ENCODE results near the gene ZDHHC8. TPM values are rescaled to one million over a fixed set of nuclear protein-coding genes. Genes with fewer than 3 reads are reported as not detected.

ZDHHC8 gene
- total RNA-seq, 1 experiment from 2014 or later, result 51.7 TPM

DNA sequence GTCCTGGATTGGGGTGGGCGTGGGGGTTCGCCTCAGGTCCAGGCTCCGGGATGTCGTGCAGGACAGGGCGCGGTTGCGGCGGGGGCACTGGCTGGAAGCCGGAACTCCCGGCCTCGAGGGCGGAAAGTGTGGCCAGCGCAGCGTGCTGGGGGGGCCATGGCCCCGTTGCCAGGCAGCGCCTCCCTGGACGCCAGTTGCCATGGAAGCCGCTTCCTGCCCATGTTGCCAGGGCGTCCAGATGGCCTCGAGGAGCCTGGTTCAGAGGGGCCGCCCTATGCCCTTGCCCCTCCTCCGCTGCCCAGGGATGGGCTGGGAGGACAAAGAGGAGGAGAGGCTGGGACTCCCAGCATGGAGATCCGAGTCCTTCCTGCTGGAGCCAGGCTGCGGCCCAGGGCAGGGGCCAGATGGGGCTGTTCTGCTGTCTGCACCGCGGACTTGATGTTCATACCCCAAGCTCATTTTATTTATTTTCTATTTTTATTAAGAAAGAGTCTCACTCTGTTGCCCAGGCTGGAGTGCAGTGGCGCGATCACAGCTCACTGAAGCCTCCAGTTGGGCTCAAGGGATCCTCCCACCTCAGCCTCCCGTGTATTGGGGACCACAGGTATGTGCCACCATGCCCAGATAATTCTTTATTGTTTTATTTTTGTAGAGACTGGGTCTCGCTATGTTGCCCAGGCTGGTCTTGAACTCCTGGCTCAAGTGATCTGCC, 23.9 kb downstream of the ZDHHC8 start:
- H3K4ac ChIP-seq (ENCODE audit: low read depth, low read length), result no peak overlapping the region
- no peak overlapping the region for H3K27ac ChIP-seq (ENCODE audit: insufficient read length, low read depth, low read length)
- no peaks in the 10 kb centered on the region for H3K27me3 ChIP-seq (ENCODE audit: insufficient read depth, low read length)
- H4K5ac ChIP-seq (ENCODE audit: insufficient read length, low read depth, low read length), result no peak overlapping the region
- Mint-ChIP-seq H3K4me3 (no peak overlapping the region), H3K27me3 (ENCODE audit: low read depth) (no peaks in the 10 kb centered on the region), H3K27ac (no peak overlapping the region), H3K4me1 (peaks cover 6 to 14% of the 10 kb centered on the region in 2 experiments), H3K9me3 (no peaks in the 10 kb centered on the region; a peak in 1 of 5 replicates), H3K36me3 (ENCODE audit: insufficient read depth in 1 of 3, low read depth in 3 of 3) (no peaks in the 10 kb centered on the region)
- no peak overlapping the region for H3K56ac ChIP-seq (ENCODE audit: insufficient read length, low read depth, low read length)
- H2BK15ac ChIP-seq (ENCODE audit: low read depth, low read length), result no peak overlapping the region
- H3T11ph ChIP-seq (ENCODE audit: low read length), result no peak overlapping the region
- no peak overlapping the region for H3K9ac ChIP-seq (ENCODE audit: extremely low read depth, insufficient read length, low read length)
- no peak overlapping the region for H2BK20ac ChIP-seq (ENCODE audit: low read depth, low read length, poor library complexity, severe bottlenecking)
- H3K79me2 ChIP-seq (ENCODE audit: insufficient read depth, low read length), result no peaks in the 10 kb centered on the region
- H3K4me2 ChIP-seq (ENCODE audit: insufficient read depth, insufficient read length, low read length), result no peak overlapping the region
- no peak overlapping the region for H2BK120ac ChIP-seq (ENCODE audit: low read depth, low read length, poor library complexity, severe bottlenecking)
- peaks cover 5% of the 10 kb centered on the region for H3K23me2 ChIP-seq (ENCODE audit: insufficient read length, low read depth, low read length, poor library complexity, severe bottlenecking)
- H3K79me1 ChIP-seq (ENCODE audit: insufficient read depth, low read depth, low read length, poor library complexity, severe bottlenecking), result no peaks in the 10 kb centered on the region
- H3K9me3 ChIP-seq (ENCODE audit: control insufficient read depth, low read depth, low read length), result no peaks in the 10 kb centered on the region
- H3K18ac ChIP-seq (ENCODE audit: insufficient read length, low read depth, low read length), result no peak overlapping the region
- no peak overlapping the region for H4K91ac ChIP-seq (ENCODE audit: insufficient read length, low read depth, low read length)
- no peak overlapping the region for H2BK5ac ChIP-seq (ENCODE audit: insufficient read length, low read length)
- H4K8ac ChIP-seq (replicated peaks; ENCODE audit: insufficient read length, low read depth, low read length), result no peak overlapping the region
- WGBS (ENCODE audit: extremely low coverage, insufficient read length, low lambda C conversion rate), result no CpG with 5 or more reads among the region's 30 CpGs
- no peak for DNase-seq
- TF ChIP-seq, protein P1, sequence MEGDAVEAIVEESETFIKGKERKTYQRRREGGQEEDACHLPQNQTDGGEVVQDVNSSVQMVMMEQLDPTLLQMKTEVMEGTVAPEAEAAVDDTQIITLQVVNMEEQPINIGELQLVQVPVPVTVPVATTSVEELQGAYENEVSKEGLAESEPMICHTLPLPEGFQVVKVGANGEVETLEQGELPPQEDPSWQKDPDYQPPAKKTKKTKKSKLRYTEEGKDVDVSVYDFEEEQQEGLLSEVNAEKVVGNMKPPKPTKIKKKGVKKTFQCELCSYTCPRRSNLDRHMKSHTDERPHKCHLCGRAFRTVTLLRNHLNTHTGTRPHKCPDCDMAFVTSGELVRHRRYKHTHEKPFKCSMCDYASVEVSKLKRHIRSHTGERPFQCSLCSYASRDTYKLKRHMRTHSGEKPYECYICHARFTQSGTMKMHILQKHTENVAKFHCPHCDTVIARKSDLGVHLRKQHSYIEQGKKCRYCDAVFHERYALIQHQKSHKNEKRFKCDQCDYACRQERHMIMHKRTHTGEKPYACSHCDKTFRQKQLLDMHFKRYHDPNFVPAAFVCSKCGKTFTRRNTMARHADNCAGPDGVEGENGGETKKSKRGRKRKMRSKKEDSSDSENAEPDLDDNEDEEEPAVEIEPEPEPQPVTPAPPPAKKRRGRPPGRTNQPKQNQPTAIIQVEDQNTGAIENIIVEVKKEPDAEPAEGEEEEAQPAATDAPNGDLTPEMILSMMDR (conservative IDR thresholded peaks at IDR 0.05), result no peak
- no peak overlapping the region for H3K23ac ChIP-seq (ENCODE audit: insufficient read length, low read depth, low read length)
- H3K4me1 ChIP-seq (ENCODE audit: insufficient read depth, low read length), result no peaks in the 10 kb centered on the region
- no peak overlapping the region for H2AK5ac ChIP-seq (ENCODE audit: insufficient read length, low read length)
- no peaks in the 10 kb centered on the region for H4K20me1 ChIP-seq (ENCODE audit: control insufficient read depth, insufficient read depth, insufficient read length)
- no peak overlapping the region; the same call in 1 of the 2 replicates for H3K14ac ChIP-seq (ENCODE audit: insufficient read depth, low read length)
- no peak overlapping the region for H2BK12ac ChIP-seq (ENCODE audit: insufficient read length, low read depth, low read length)
- H2AFZ ChIP-seq (ENCODE audit: low read length), result no peak overlapping the region
